Measurements from ENCODE around the gene RFXANK.

RFXANK gene

DNA sequence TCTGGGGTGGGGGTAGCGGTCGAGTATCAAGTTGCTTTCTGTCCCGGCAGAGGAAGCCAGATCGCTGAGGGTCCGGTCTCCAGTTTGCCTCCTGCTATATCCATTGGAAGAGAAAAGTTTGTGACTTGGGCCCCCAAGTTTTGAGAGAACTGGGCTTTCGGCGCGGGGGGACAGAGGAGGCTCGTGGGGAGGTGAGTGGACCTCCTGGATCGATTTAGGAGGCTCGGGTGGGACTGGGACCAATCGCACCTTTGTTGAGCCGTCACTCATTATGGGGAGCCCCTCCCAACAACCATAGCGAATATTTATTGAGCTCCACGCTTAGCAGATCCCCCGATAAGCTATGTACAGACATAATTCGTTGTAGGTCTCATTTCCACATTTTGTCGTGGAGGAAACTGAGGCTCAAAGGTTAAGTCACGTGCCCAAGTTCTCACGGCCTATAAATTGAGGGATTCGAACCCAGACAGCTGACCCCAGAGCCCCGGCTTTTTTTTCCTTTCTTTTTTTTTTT, 909 bp downstream of the RFXANK start:
- peak overlapping the region; percentile 97 for H3K4me3 ChIP-seq (ENCODE audit: low read length, poor library complexity, severe bottlenecking)
- H4K20me1 ChIP-seq (ENCODE audit: insufficient read depth, low read length, poor library complexity, severe bottlenecking), result peaks cover 7% of the 10 kb centered on the region
- peak overlapping the region; percentile 77 for H2AFZ ChIP-seq (ENCODE audit: low read length)
- peak overlapping the region; percentile 61 for H3K4me2 ChIP-seq (ENCODE audit: low read depth, low read length, poor library complexity, severe bottlenecking)
- H3K79me2 ChIP-seq (ENCODE audit: insufficient read depth, low read length), result peaks cover 61% of the 10 kb centered on the region
- peaks cover 13% of the 10 kb centered on the region for H3K4me1 ChIP-seq (ENCODE audit: insufficient read depth, low read length, poor library complexity, severe bottlenecking)
- no peaks in the 10 kb centered on the region for H3F3A ChIP-seq (ENCODE audit: low read depth)
- H3K9ac ChIP-seq (ENCODE audit: low read depth, low read length, poor library complexity, severe bottlenecking), result peak overlapping the region; percentile 77
- TF ChIP-seq EZH2phosphoT487 (IDR thresholded peaks at IDR 0.05; ENCODE audit: borderline replicate concordance), result no peak
- TF ChIP-seq, protein P1, sequence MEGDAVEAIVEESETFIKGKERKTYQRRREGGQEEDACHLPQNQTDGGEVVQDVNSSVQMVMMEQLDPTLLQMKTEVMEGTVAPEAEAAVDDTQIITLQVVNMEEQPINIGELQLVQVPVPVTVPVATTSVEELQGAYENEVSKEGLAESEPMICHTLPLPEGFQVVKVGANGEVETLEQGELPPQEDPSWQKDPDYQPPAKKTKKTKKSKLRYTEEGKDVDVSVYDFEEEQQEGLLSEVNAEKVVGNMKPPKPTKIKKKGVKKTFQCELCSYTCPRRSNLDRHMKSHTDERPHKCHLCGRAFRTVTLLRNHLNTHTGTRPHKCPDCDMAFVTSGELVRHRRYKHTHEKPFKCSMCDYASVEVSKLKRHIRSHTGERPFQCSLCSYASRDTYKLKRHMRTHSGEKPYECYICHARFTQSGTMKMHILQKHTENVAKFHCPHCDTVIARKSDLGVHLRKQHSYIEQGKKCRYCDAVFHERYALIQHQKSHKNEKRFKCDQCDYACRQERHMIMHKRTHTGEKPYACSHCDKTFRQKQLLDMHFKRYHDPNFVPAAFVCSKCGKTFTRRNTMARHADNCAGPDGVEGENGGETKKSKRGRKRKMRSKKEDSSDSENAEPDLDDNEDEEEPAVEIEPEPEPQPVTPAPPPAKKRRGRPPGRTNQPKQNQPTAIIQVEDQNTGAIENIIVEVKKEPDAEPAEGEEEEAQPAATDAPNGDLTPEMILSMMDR (conservative IDR thresholded peaks at IDR 0.05; ENCODE audit: low read length), result no peak
- H3K36me3 ChIP-seq (ENCODE audit: insufficient read depth, low read length), result peaks cover 4% of the 10 kb centered on the region; the same call in 1 of the 2 replicates
- no peaks in the 10 kb centered on the region for H3K9me2 ChIP-seq (replicated peaks; ENCODE audit: low read depth, low read length)
- H3K9me3 ChIP-seq (ENCODE audit: insufficient read depth, low read depth, low read length), result no peaks in the 10 kb centered on the region
- H3K27me3 ChIP-seq (ENCODE audit: insufficient read depth, low read length, poor library complexity, severe bottlenecking), result no peaks in the 10 kb centered on the region

DNA sequence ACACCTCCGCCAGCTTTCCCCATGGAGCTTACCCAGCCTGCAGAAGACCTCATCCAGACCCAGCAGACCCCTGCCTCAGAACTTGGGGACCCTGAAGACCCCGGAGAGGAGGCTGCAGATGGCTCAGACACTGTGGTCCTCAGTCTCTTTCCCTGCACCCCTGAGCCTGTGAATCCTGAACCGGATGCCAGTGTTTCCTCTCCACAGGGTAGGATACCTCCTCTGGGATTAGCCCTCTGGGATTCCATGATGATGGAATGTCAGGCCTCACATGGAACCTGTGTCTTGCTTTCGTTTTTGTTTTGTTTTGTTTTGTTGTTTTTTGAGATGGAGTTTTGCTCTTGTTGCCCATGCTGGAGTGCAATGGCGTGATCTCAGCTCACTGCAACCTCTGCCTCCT, 1.9 kb downstream of the RFXANK start:
- Histone ChIP-seq H3K79me2 (ENCODE audit: insufficient read depth, low read length) (peaks cover 61% of the 10 kb centered on the region), H3K36me3 (ENCODE audit: insufficient read depth, low read length) (peaks cover 7% of the 10 kb centered on the region; the same call in 1 of the 2 replicates), H3K4me3 (ENCODE audit: low read length, poor library complexity, severe bottlenecking) (peak overlapping the region; percentile 97), H4K20me1 (ENCODE audit: insufficient read depth, low read length, poor library complexity, severe bottlenecking) (peaks cover 7% of the 10 kb centered on the region), H3K9me3 (ENCODE audit: insufficient read depth, low read depth, low read length) (no peaks in the 10 kb centered on the region), H3K9me2 (replicated peaks; ENCODE audit: low read depth, low read length) (no peaks in the 10 kb centered on the region), H3F3A (ENCODE audit: low read depth) (no peaks in the 10 kb centered on the region), H3K27me3 (ENCODE audit: insufficient read depth, low read length, poor library complexity, severe bottlenecking) (no peaks in the 10 kb centered on the region), H3K4me1 (ENCODE audit: insufficient read depth, low read length, poor library complexity, severe bottlenecking) (peaks cover 13% of the 10 kb centered on the region), H3K9ac (ENCODE audit: low read depth, low read length, poor library complexity, severe bottlenecking) (peak overlapping the region; percentile 77), H3K4me2 (ENCODE audit: low read depth, low read length, poor library complexity, severe bottlenecking) (peak overlapping the region; percentile 61), H2AFZ (ENCODE audit: low read length) (no peak overlapping the region)
- TF ChIP-seq EZH2phosphoT487 (IDR thresholded peaks at IDR 0.05; ENCODE audit: borderline replicate concordance), result no peak
- TF ChIP-seq, protein P1 (conservative IDR thresholded peaks at IDR 0.05; ENCODE audit: low read length), result no peak

DNA sequence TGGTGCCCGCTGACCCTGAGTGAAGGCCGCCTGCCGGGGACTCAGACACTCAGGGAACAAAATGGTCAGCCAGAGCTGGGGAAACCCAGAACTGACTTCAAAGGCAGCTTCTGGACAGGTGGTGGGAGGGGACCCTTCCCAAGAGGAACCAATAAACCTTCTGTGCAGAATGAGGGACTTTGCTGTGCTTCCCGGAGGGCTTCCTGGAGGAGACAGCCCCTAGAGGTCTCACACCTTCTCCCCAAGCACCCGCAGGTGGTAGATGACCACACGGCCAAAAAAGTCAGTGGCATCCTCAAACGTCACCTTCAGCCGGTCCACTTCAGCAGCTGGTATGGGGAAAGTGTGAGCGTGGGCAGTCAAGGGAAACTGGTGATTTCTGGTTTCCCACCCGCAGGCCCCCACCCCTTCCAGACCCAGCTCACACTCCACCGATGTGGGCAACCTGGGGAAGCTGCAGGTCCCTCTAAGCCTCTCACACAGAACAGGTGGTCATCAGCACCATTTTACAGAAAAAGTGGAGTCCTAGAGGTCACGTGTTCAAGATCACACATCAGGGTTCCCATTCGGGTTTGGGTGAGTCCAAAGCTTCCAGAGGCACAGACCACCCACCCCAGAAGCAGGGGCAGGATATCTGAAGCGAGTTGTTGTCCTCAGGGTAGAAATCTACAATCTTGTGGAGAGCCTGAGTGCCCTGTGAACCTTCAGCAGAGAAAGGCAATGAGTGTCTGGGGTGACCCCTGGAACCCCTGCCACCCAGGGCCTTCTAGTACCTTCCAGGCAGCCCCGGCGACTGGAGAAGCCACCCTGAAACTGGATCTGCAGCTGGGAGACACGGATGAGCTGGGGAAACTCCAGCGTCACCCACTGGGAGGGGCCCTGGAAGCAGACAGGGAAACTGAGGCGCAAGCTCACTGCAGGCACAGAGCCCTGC, 9.9 kb downstream of the RFXANK start:
- Histone ChIP-seq H3K4me2 (ENCODE audit: low read depth, low read length, poor library complexity, severe bottlenecking) (peak overlapping the region; percentile 92), H3K9me3 (ENCODE audit: insufficient read depth, low read depth, low read length) (no peaks in the 10 kb centered on the region), H4K20me1 (ENCODE audit: insufficient read depth, low read length, poor library complexity, severe bottlenecking) (no peaks in the 10 kb centered on the region), H3K79me2 (ENCODE audit: insufficient read depth, low read length) (peaks cover 22% of the 10 kb centered on the region), H3K9ac (ENCODE audit: low read depth, low read length, poor library complexity, severe bottlenecking) (peak overlapping the region; percentile 84), H3K4me3 (ENCODE audit: low read length, poor library complexity, severe bottlenecking) (peak overlapping the region; percentile 83), H2AFZ (ENCODE audit: low read length) (no peak overlapping the region), H3K27me3 (ENCODE audit: insufficient read depth, low read length, poor library complexity, severe bottlenecking) (no peaks in the 10 kb centered on the region), H3K9me2 (replicated peaks; ENCODE audit: low read depth, low read length) (no peaks in the 10 kb centered on the region), H3K4me1 (ENCODE audit: insufficient read depth, low read length, poor library complexity, severe bottlenecking) (peaks cover 6% of the 10 kb centered on the region), H3F3A (ENCODE audit: low read depth) (no peaks in the 10 kb centered on the region), H3K36me3 (ENCODE audit: insufficient read depth, low read length) (peaks cover 13% of the 10 kb centered on the region; the same call in 1 of the 2 replicates)
- TF ChIP-seq, protein P1 (conservative IDR thresholded peaks at IDR 0.05; ENCODE audit: low read length), result no peak
- TF ChIP-seq EZH2phosphoT487 (IDR thresholded peaks at IDR 0.05; ENCODE audit: borderline replicate concordance), result no peak

All from Loucy (cell line).